Activated CD4-positive, alpha-beta memory T cell treated with anti-CD3 and anti-CD28 coated beads for 36 hours (primary cell): Measurements from ENCODE around the gene ZNF132. TPM values are rescaled to one million over a fixed set of nuclear protein-coding genes. Genes with fewer than 3 reads are reported as not detected.

Source experiments
- CTCF ChIA-PET: fragments of 350-600 bp; sonication (Branson Sonifier 250); formaldehyde crosslinking; loops from one replicate; lab custom pipeline; 2021; ENCODE audit warnings: antibody characterized with exemption, inconsistent platforms; lab: Charles Lee
- POLR2A ChIA-PET: fragments of 350-600 bp; sonication (Branson Sonifier 250); formaldehyde crosslinking; loops from one replicate; lab custom pipeline; 2021; ENCODE audit warnings: antibody characterized with exemption; lab: Charles Lee
- DNase-seq: peaks from one replicate; pipeline ENCODE4 v3.0.0-alpha.2; 2020
- H3K27ac Mint-ChIP-seq: one replicate; pipeline ENCODE4 v1.8.0; 2021; ENCODE audit warnings: mixed read lengths
- H3K27me3 Mint-ChIP-seq: one replicate; pipeline ENCODE4 v1.8.0; 2021; ENCODE audit warnings: mixed read lengths
- H3K36me3 Mint-ChIP-seq: one replicate; pipeline ENCODE4 v1.8.0; 2021; ENCODE audit warnings: mixed read lengths
- H3K4me1 Mint-ChIP-seq: one replicate; pipeline ENCODE4 v1.8.0; 2021; ENCODE audit warnings: low read depth, mixed read lengths
- H3K4me3 Mint-ChIP-seq: one replicate; pipeline ENCODE4 v1.8.0; 2021; ENCODE audit warnings: mild to moderate bottlenecking, mixed read lengths
- H3K9me3 Mint-ChIP-seq: one replicate; pipeline ENCODE4 v1.8.0; 2021; ENCODE audit warnings: mixed read lengths
- intact Hi-C: fragments of 100-400 bp; cut with micrococcal nuclease; formaldehyde crosslinking; loops from one replicate; pipeline ENCODE4 v1.15.1; 2023
- total RNA-seq, 2 experiments: library from RNA; stranded (reverse); gene quantifications; one replicate each; pipeline ENCODE4 v1.2.3, GENCODE V29; 2021

Gene ZNF132
- total RNA-seq, 2 experiments from 2014 or later: 3.1 to 3.6 TPM

DNA sequence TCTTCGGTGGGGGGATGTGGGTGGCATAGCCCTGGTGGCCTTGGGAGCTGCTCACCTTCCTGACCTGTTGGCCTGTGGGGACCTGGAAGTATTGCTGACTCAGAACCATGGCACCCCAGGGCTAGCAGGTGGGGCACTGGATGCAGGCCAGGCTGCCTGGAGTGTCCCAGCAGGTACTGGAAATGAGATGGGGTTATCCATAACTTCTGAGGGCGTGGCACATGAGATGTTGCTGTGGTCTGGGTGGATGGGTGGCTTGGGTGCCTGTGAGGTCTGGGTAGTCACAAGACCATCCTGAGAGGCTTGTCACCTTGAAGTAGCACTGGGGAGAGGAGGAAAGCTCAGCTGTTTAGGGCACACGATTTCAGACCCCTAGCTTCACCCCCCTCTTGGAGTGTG, 45.1 kb downstream of the ZNF132 start:
- POLR2A ChIA-PET: interaction anchor here (0.9 kb wide), 1 partner anchor 94 kb away, joined by 3 read pairs; no protein-coding TSS in a partner anchor
- CTCF ChIA-PET: interaction anchor here (0.6 kb wide), 1 partner anchor 19 kb away, joined by 3 read pairs; no protein-coding TSS in a partner anchor
- DNase-seq: no peak
- Mint-ChIP-seq H3K27ac (no peak overlapping the region), H3K9me3 (no peaks in the 10 kb centered on the region), H3K36me3 (peaks cover 47% of the 10 kb centered on the region), H3K4me3 (no peak overlapping the region), H3K4me1 (peaks cover 21% of the 10 kb centered on the region), H3K27me3 (peaks cover 3% of the 10 kb centered on the region)
- intact Hi-C loops: no loop called here

DNA sequence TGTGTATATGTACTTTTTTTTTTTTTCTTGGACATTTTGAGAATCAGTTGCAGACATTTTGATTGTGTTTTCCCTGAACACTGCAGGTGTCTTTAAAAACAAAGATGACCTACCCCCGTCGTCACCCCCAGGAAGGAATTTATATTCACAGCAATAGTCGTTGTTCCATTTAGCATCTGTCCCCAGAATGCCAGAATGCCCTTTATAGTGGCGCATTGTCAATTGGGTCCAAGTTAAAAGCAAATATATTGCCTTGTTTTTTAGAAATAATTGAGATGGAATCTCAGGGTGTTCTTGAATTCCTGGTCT, 46.3 kb downstream of the ZNF132 start:
- H3K27ac Mint-ChIP-seq: no peak overlapping the region
- H3K4me3 Mint-ChIP-seq: no peak overlapping the region
- no peak for DNase-seq
- intact Hi-C loops: no loop called here
- peaks cover 28% of the 10 kb centered on the region for H3K4me1 Mint-ChIP-seq
- H3K27me3 Mint-ChIP-seq: peaks cover 3% of the 10 kb centered on the region
- H3K9me3 Mint-ChIP-seq: no peaks in the 10 kb centered on the region
- POLR2A ChIA-PET: no interaction called here
- peaks cover 53% of the 10 kb centered on the region for H3K36me3 Mint-ChIP-seq
- CTCF ChIA-PET: no interaction called here

DNA sequence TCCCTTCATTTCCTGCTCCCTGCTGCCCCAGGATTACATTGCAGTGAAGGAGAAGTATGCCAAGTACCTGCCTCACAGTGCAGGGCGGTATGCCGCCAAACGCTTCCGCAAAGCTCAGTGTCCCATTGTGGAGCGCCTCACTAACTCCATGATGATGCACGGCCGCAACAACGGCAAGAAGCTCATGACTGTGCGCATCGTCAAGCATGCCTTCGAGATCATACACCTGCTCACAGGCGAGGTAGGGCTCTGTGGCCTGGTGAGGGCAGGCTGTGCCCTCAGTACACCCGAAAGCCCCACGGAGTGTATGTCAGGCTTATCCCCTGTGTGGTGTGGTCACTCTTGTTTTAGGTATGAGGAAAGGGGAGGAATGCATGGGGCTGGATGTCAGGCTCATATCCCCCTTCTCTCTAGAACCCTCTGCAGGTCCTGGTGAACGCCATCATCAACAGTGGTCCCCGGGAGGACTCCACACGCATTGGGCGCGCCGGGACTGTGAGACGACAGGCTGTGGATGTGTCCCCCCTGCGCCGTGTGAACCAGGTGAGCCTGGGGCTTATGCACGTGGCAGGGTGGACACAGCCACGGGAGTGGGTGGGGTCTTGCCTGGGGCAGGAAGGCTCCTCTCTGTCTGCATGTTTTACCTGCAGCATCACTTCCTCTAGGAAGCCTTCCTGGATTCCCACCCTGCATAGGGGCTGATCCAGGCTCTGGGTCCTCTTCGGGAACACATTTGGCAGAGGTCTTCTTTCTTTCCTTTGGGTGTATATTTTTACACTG, 46.8 kb downstream of the ZNF132 start:
- Mint-ChIP-seq H3K4me3 (no peak overlapping the region), H3K36me3 (peaks cover 58% of the 10 kb centered on the region), H3K27me3 (peaks cover 3% of the 10 kb centered on the region), H3K9me3 (no peaks in the 10 kb centered on the region), H3K27ac (no peak overlapping the region), H3K4me1 (peaks cover 32% of the 10 kb centered on the region)
- intact Hi-C loops: no loop called here
- DNase-seq: no peak
- POLR2A ChIA-PET: no interaction called here
- CTCF ChIA-PET: no interaction called here

DNA sequence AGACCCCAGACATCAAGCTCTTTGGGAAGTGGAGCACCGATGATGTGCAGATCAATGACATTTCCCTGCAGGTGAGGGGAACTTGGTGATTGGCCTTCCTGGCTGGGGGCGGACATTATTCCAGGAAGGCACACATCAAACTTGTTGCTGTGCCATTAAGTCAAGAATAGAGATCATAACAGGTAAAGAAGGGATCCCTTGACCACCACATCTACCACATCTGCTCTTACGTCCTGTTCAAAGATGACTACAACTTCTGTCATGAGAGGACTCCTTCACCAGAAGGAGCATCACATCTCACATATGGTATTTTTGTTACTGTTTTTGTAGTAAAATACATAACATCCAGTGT, 51.8 kb downstream of the ZNF132 start:
- peaks cover 48% of the 10 kb centered on the region for H3K36me3 Mint-ChIP-seq
- H3K27ac Mint-ChIP-seq: peak overlapping the region; percentile 95
- peaks cover 42% of the 10 kb centered on the region for H3K4me1 Mint-ChIP-seq
- H3K9me3 Mint-ChIP-seq: no peaks in the 10 kb centered on the region
- POLR2A ChIA-PET: interaction anchor here (1.3 kb wide), 1 partner anchor 20 kb away, joined by 4 read pairs; the partner anchor contains the start of gene ZNF584
- no peaks in the 10 kb centered on the region for H3K27me3 Mint-ChIP-seq
- DNase-seq: no peak
- intact Hi-C loops: loop anchor here (5.0 kb wide), 1 partner anchor 806 kb away; the partner anchor contains the start of gene ZIK1
- H3K4me3 Mint-ChIP-seq: peak overlapping the region; percentile 94
- CTCF ChIA-PET: no interaction called here

DNA sequence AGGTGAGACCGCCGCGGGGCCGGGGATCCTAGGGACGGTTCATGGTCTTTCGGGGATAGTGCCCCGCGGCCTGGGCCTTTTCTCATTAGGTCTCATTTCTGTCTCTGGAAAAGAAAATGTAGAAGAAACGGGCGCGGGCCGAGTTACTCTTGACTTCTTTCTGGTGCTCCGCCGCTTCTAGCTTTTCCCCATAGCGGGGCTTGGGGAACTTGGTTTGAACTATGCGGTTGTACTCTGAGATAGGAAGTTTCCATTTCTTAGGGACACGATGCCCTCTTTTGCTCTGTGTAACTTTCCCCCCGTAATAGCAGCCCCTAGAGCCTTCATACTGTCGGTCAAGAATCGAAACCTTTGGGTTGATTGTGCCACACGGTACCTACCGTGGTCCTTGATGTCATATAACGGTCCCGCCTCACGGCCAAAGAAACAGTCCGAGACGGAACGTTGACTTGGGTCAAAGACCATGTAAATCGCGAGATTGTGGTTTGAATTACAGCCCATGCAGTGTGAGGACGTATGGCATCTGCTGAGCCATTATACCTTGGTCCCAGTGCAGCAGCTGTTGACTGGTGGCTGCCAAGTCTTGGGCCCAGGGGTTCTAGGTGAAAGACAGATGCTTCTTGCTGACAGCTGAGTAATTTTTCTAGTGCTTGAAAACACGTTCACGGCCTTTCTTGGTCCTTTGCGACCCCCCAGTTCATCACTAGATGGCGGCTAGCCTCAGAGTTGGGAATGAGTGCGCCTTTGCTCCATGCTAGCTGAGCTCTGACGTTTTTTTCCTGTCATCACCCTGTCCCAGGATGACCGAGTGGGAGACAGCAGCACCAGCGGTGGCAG, 52.4 kb downstream of the ZNF132 start:
- Mint-ChIP-seq H3K27ac (peak overlapping the region; percentile 95), H3K4me1 (peaks cover 39% of the 10 kb centered on the region), H3K27me3 (no peaks in the 10 kb centered on the region), H3K9me3 (no peaks in the 10 kb centered on the region), H3K36me3 (peaks cover 42% of the 10 kb centered on the region), H3K4me3 (peak overlapping the region; percentile 94)
- CTCF ChIA-PET: no interaction called here
- POLR2A ChIA-PET: interaction anchor here (0.7 to 1.3 kb wide), 3 partner anchors 21 to 25 kb away, joined by 3 to 4 read pairs (median 3); partner anchors contain the start of genes ZNF497 and ZNF584
- intact Hi-C loops: loop anchor here (1.0 to 5.0 kb wide), 5 partner anchors 14 to 805 kb away; partner anchors contain the start of genes ERVK3-1, ZIK1, ZNF324B and ZNF584
- DNase-seq: no peak

DNA sequence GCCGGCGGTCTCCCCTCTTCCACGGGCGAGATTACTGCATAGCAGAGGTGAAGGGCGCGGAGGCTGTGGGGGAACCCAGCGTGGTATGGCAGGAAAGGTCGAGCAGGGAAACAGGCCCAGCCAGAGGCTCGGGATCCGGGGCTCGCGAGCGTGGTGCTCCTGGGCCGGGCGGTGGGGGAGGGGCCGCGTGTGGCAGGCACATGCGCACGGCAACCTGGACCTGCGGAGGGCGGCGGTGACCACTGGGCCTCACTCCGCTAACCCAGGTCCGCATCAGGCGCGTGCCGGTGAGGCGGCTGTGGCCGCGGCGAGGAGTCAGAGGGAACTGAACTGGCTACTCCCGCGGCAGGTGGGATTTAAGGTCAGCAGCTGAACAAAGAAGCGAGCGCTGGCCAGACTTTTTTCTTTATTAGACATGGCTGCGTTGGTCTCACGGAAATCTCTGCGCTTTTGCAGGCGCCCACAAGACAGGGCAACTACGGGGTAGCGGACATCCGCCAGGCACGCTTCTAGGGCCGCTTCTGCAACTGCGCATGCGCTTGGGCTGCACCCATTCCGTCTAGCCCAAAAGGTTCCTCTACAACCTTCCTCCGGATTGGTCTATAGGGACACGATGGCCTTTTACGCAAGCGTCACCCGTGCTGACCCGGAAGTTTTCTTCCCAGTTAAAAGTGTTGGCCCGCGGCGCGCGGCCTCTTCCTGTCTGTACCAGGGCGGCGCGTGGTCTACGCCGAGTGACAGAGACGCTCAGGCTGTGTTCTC, 53.2 kb downstream of the ZNF132 start, which contains the start of gene RPS5:
TSS of gene RPS5 (plus strand) at position 694 of the 762 bp plus-strand sequence. CDS start 869 bp downstream, outside the sequence.
- Mint-ChIP-seq H3K27ac (peak within 1 kb of the TSS; percentile 95), H3K36me3 (peaks cover 37% of the 10 kb centered on the region), H3K4me3 (peak within 1 kb of the TSS; percentile 94), H3K27me3 (no peaks in the 10 kb centered on the region), H3K4me1 (peaks cover 44% of the 10 kb centered on the region), H3K9me3 (no peaks in the 10 kb centered on the region)
- intact Hi-C loops: loop anchor here (1.0 to 5.0 kb wide), 5 partner anchors 15 to 804 kb away; partner anchors contain the start of genes ERVK3-1, ZIK1, ZNF324B and ZNF584
- CTCF ChIA-PET: no interaction called here
- peak; percentile 97 for DNase-seq
- POLR2A ChIA-PET: interaction anchor here (0.7 to 0.8 kb wide), 2 partner anchors 23 to 24 kb away, joined by 3 read pairs; partner anchors contain the start of gene ZNF497

DNA sequence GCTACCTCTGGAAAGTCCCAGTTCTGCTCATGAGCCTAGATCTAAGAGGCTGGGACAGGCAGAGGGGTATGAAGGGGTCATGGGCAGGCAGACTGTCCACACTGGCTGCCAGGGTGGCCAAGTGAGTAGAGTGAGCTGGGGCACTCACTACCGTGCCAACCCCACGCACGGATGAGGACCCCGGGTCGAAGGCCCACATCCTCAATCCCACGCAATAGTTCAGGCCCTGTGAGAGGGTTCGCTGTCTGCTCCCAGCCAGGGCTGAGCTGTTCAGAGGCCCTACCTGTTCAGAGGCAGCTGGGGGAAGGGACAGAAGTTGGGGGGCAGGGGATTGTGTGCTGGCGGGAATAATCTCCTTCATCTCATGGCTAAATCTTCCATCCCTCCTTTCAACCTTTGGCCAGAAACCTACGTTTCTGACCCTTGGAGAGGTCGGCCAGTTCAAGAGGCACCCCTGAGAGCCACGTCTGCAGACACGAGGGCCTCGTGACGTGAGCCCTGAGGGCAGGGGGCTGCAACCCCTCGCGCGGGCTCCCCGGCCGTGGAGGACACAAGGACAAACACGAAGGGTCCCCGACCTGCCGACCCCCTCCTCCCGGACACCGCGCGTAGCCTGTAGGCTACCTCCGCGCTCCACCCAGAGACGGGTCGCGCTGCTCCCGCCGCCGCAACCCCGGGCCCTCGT, 53.9 kb downstream of the ZNF132 start:
- Mint-ChIP-seq H3K27me3 (no peaks in the 10 kb centered on the region), H3K36me3 (peaks cover 33% of the 10 kb centered on the region), H3K4me3 (peak overlapping the region; percentile 94), H3K27ac (peak overlapping the region; percentile 95), H3K9me3 (no peaks in the 10 kb centered on the region), H3K4me1 (peaks cover 43% of the 10 kb centered on the region)
- intact Hi-C loops: loop anchor here (2.0 to 5.0 kb wide), 2 partner anchors 65 to 804 kb away; partner anchors contain the start of genes ZIK1 and ZNF324B
- POLR2A ChIA-PET: interaction anchor here (0.6 to 0.8 kb wide), 2 partner anchors 99 to 134 kb away, joined by 3 to 4 read pairs; no protein-coding TSS in a partner anchor
- CTCF ChIA-PET: no interaction called here
- peak; percentile 47 for DNase-seq

DNA sequence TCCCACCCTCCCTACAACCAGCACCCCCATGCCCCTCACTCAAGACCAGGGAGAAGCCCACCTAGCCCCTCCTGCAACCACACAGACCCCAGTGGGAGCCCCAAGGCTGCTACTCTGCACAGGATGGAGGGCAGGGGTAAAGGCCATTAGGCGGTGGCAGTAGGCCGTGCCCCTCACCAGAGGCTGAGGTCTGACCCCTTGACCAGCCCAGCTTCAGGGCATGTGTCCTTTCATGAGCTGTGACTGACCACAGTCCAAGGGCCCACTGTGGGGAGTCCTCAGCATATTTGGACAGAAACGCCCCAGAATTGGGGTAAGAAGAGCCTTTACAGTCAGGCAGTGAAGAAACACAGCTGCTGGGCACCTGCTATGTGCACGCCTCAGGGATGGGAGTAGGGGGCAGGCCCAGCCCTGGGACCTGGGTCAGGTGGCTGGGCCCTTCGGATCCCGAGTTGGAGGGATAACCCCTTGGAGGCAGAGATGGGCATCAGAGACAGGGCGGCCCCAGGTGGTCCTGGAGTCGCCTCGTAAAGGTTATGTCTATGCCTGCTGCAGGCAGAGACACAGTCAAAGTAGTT, 54.6 kb downstream of the ZNF132 start:
- Mint-ChIP-seq H3K4me3 (peak overlapping the region; percentile 94), H3K4me1 (peaks cover 38% of the 10 kb centered on the region), H3K27me3 (no peaks in the 10 kb centered on the region), H3K36me3 (peaks cover 27% of the 10 kb centered on the region), H3K27ac (peak overlapping the region; percentile 95), H3K9me3 (no peaks in the 10 kb centered on the region)
- ChIA-PET CTCF (no interaction called here), POLR2A (interaction anchor here (0.6 to 0.8 kb wide), 2 partner anchors 100 to 135 kb away, joined by 3 to 4 read pairs; no protein-coding TSS in a partner anchor)
- no peak for DNase-seq
- intact Hi-C loops: loop anchor here (5.0 kb wide), 1 partner anchor 803 kb away; the partner anchor contains the start of gene ZIK1

DNA sequence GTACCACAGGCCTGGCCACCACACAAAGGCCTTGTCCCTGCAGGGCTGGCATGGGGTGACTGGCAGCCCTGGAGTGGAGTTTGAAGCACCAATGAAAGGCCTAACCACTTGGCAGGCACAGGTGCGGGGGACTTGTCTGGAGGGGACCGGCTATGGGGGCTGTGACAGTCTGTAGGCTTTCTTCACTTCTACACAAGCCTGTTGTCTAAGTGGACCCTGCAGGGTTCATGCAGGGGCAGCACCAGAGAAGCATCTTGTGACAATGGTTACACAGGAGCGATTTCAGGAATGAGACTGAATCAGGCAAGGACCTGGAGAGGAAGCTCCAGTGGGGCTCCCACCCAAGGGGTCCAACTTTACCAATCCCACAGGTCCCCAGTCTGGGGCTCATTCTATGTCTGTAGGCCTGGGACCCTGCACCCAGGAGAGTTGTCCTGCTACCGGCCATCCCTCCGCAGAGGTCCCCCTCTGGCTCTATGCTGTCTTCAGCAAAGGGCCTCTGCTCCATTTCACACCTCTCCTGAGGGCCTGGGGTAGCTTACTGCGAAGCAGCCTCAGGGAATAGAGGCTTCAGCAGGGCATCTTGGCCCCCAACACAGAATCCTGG, 56.9 kb downstream of the ZNF132 start:
- no peak for DNase-seq
- POLR2A ChIA-PET: no interaction called here
- H3K9me3 Mint-ChIP-seq: no peaks in the 10 kb centered on the region
- no peak overlapping the region for H3K4me3 Mint-ChIP-seq
- H3K36me3 Mint-ChIP-seq: peaks cover 13% of the 10 kb centered on the region
- no peaks in the 10 kb centered on the region for H3K27me3 Mint-ChIP-seq
- CTCF ChIA-PET: no interaction called here
- H3K4me1 Mint-ChIP-seq: peaks cover 31% of the 10 kb centered on the region
- intact Hi-C loops: no loop called here
- H3K27ac Mint-ChIP-seq: peak overlapping the region; percentile 10
